ENCODE measurements around the gene SLC25A43. TPM values are rescaled to one million over a fixed set of nuclear protein-coding genes. Genes with fewer than 3 reads are reported as not detected.

Gene SLC25A43
- total and polyA plus RNA-seq, 12 donors = 0.63 to 5.9 (median 2.8) TPM

GRCh38 chrX:119459181-119459580 lies 60.0 kb downstream of the SLC25A43 start:
- ATAC-seq = no peak
- H3K36me3 ChIP-seq = no peaks in the 10 kb centered on the region
- no peak for TF ChIP-seq CTCF (IDR thresholded peaks at IDR 0.05)
- intact Hi-C loops (cut with DNase I) = no loop called here
- DNase-seq = no peak
- 72 to 80% methylated on average over 4 of the region's 4 CpGs for WGBS, 2 donors
- no peaks in the 10 kb centered on the region for H3K4me1 ChIP-seq
- H3K9me3 ChIP-seq = no peaks in the 10 kb centered on the region
- H3K27ac ChIP-seq = no peak overlapping the region
- no peaks in the 10 kb centered on the region for H3K27me3 ChIP-seq
- no peak overlapping the region for H3K4me3 ChIP-seq

- H3K27me3 ChIP-seq = no peaks in the 10 kb centered on the region
- no peak for ATAC-seq
- TF ChIP-seq CTCF (IDR thresholded peaks at IDR 0.05) = no peak
- intact Hi-C loops (cut with DNase I) = no loop called here
- H3K4me1 ChIP-seq = peaks cover 0 to 10% (median 0%) of the 10 kb centered on the region in 9 donors
- H3K9me3 ChIP-seq = no peaks in the 10 kb centered on the region
- no peak for DNase-seq
- 90 to 98% methylated on average over 3 of the region's 3 CpGs for WGBS, 2 donors
- no peak overlapping the region for H3K27ac ChIP-seq
- H3K4me3 ChIP-seq = no peak overlapping the region
- H3K36me3 ChIP-seq = peaks cover 0 to 10% (median 0%) of the 10 kb centered on the region in 9 donors
These were observed 66.4 kb downstream of the SLC25A43 start for GRCh38 chrX:119465555-119465954.

GRCh38 chrX:119466970-119467369 lies 67.8 kb downstream of the SLC25A43 start:
- Histone ChIP-seq H3K27me3 (no peaks in the 10 kb centered on the region), H3K36me3 (peaks cover 0 to 23% (median 0%) of the 10 kb centered on the region in 9 donors), H3K9me3 (no peaks in the 10 kb centered on the region), H3K4me3 (no peak overlapping the region), H3K27ac (no peak overlapping the region), H3K4me1 (peaks cover 0 to 10% (median 0%) of the 10 kb centered on the region in 9 donors)
- WGBS, 2 donors = 94% methylated on average over 3 of the region's 3 CpGs
- intact Hi-C loops (cut with DNase I) = no loop called here
- ATAC-seq (no peak), DNase-seq (no peak)
- no peak for TF ChIP-seq CTCF (IDR thresholded peaks at IDR 0.05)

GRCh38 chrX:119467433-119467832 lies 68.3 kb downstream of the SLC25A43 start:
- Histone ChIP-seq H3K9me3 (no peaks in the 10 kb centered on the region), H3K36me3 (peaks cover 0 to 23% (median 0%) of the 10 kb centered on the region in 9 donors), H3K27ac (peak overlapping the region in 5 of 10 donors; percentile 20 to 98 (median 98)), H3K4me1 (peaks cover 0 to 10% (median 0%) of the 10 kb centered on the region in 9 donors), H3K27me3 (no peaks in the 10 kb centered on the region), H3K4me3 (peak overlapping the region in 3 of 10 donors; percentile 84 to 96 (median 89))
- intact Hi-C loops (cut with DNase I) = no loop called here
- ATAC-seq = no peak
- WGBS, 2 donors = 78 to 81% methylated on average over 6 of the region's 6 CpGs
- TF ChIP-seq CTCF (IDR thresholded peaks at IDR 0.05) = no peak
- DNase-seq = no peak
